Measurements from ENCODE around the gene FCGBP.

- TF ChIP-seq CTCF (IDR thresholded peaks at IDR 0.05) (no peak), ZFX (IDR thresholded peaks at IDR 0.05; ENCODE audit: borderline replicate concordance) (no peak)
Observed at GRCh38 chr19:39974377-39975155, 40.1 kb upstream of the FCGBP start.

Data from 22Rv1 (cell line).